Caki2 (cell line): ENCODE data around the gene TRANK1. TPM values are rescaled to one million over a fixed set of nuclear protein-coding genes. Genes with fewer than 3 reads are reported as not detected.

ENCODE experiments used
- DNase-seq: peaks from one replicate; pipeline ENCODE4 v3.0.0-alpha.2; 2015; ENCODE audit warnings: low read depth
- in situ Hi-C: cut with HindIII; loops from 2 replicates; pipeline ENCODE4 v1.10.0; 2016; ENCODE audit warnings: low sequenced_read_pairs, low pct_unique_long_range_greater_than_20kb, mixed read lengths
- total RNA-seq: library from RNA; depleted of rRNA; stranded (reverse); fragments of >200 nt; shearing (Covaris generic); gene quantifications from 2 replicates; pipeline ENCODE4 v1.2.3, GENCODE V29; 2014; ENCODE audit warnings: low replicate concordance

Gene TRANK1
- total RNA-seq, 1 experiment from 2014 or later, result 16.1 TPM

GRCh38 chr3:36874424-36874823 is 70.4 kb downstream of the TRANK1 start:
- in situ Hi-C loops, result no loop called here
- no peak for DNase-seq

GRCh38 chr3:36871379-36872126 is 73.3 kb downstream of the TRANK1 start:
- DNase-seq, result no peak
- in situ Hi-C loops, result no loop called here

- peak; percentile 35 for DNase-seq
- in situ Hi-C loops, result no loop called here
Observed at GRCh38 chr3:36868614-36869436, 76.0 kb downstream of the TRANK1 start.

- in situ Hi-C loops, result no loop called here
Observed at GRCh38 chr3:36867810-36868209, 77.0 kb downstream of the TRANK1 start.

GRCh38 chr3:36866368-36866767 is 78.5 kb downstream of the TRANK1 start:
- DNase-seq, result no peak
- in situ Hi-C loops, result no loop called here

More at GRCh38 chr3:36867810-36868209, 77.0 kb downstream of the TRANK1 start:
- no peak for DNase-seq

- in situ Hi-C loops, result no loop called here
- DNase-seq, result no peak
Observed at GRCh38 chr3:36864180-36865053, 80.4 kb downstream of the TRANK1 start.

GRCh38 chr3:36862076-36862755 is 82.6 kb downstream of the TRANK1 start:
- no peak for DNase-seq
- in situ Hi-C loops, result no loop called here

GRCh38 chr3:36859494-36859893 is 85.4 kb downstream of the TRANK1 start:
- in situ Hi-C loops, result no loop called here
- DNase-seq, result no peak

- DNase-seq, result no peak
- in situ Hi-C loops, result no loop called here
Observed at GRCh38 chr3:36852071-36852470, 92.8 kb downstream of the TRANK1 start.

GRCh38 chr3:36850743-36851142 is 94.1 kb downstream of the TRANK1 start:
- no peak for DNase-seq
- in situ Hi-C loops, result no loop called here

GRCh38 chr3:36846406-36846805 is 98.4 kb downstream of the TRANK1 start:
- DNase-seq, result no peak
- in situ Hi-C loops, result no loop called here

GRCh38 chr3:36843065-36844051 is 101.5 kb downstream of the TRANK1 start:
- in situ Hi-C loops, result no loop called here
- DNase-seq, result no peak

- in situ Hi-C loops, result no loop called here
- no peak for DNase-seq
Observed at GRCh38 chr3:36842275-36842674, 102.6 kb downstream of the TRANK1 start.

- no peak for DNase-seq
- in situ Hi-C loops, result no loop called here
Observed at GRCh38 chr3:36840453-36840921, 104.4 kb downstream of the TRANK1 start.

- in situ Hi-C loops, result no loop called here
- DNase-seq, result peak; percentile 5
Observed at GRCh38 chr3:36837089-36837488, 107.8 kb downstream of the TRANK1 start.

- DNase-seq, result no peak
- in situ Hi-C loops, result no loop called here
Observed at GRCh38 chr3:36833160-36833814, 111.6 kb downstream of the TRANK1 start.
